Measurements from ENCODE around the gene CDH13. TPM values are rescaled to one million over a fixed set of nuclear protein-coding genes. Genes with fewer than 3 reads are reported as not detected.

CDH13 gene
- total and polyA plus RNA-seq, 2 experiments from 2014 or later = 1.6 to 4.4 TPM

DNA sequence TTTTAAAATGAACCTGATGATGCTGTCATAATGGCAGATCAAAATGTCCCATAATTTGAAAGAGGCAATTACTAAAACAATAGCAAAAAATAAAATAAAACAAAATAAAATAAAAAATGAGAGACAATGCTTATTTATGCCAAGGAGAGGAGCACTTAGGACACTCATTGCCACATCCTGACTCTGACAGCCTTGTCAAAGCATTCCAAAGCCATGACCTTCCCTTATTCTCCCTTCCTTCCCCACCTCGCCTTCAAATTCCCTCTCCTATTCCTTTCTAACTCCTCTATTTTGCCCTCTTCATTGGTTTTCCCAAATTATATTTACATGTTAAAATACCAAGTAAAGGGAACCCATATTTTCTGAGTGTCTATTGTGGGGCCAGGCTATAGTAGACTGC, 220.0 kb downstream of the CDH13 start (continued):
- TF ChIP-seq ZNF462 (CRISPR knock-in tag; IDR thresholded peaks at IDR 0.05) = no peak
- no peak for TF ChIP-seq JUNB (IDR thresholded peaks at IDR 0.05; ENCODE audit: unreplicated experiment)
- no peak for TF ChIP-seq NANOG (IDR thresholded peaks at IDR 0.05; ENCODE audit: borderline replicate concordance)
- TF ChIP-seq ZNF114 (CRISPR knock-in tag; IDR thresholded peaks at IDR 0.05) = no peak
- TF ChIP-seq, protein P1, sequence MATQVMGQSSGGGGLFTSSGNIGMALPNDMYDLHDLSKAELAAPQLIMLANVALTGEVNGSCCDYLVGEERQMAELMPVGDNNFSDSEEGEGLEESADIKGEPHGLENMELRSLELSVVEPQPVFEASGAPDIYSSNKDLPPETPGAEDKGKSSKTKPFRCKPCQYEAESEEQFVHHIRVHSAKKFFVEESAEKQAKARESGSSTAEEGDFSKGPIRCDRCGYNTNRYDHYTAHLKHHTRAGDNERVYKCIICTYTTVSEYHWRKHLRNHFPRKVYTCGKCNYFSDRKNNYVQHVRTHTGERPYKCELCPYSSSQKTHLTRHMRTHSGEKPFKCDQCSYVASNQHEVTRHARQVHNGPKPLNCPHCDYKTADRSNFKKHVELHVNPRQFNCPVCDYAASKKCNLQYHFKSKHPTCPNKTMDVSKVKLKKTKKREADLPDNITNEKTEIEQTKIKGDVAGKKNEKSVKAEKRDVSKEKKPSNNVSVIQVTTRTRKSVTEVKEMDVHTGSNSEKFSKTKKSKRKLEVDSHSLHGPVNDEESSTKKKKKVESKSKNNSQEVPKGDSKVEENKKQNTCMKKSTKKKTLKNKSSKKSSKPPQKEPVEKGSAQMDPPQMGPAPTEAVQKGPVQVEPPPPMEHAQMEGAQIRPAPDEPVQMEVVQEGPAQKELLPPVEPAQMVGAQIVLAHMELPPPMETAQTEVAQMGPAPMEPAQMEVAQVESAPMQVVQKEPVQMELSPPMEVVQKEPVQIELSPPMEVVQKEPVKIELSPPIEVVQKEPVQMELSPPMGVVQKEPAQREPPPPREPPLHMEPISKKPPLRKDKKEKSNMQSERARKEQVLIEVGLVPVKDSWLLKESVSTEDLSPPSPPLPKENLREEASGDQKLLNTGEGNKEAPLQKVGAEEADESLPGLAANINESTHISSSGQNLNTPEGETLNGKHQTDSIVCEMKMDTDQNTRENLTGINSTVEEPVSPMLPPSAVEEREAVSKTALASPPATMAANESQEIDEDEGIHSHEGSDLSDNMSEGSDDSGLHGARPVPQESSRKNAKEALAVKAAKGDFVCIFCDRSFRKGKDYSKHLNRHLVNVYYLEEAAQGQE (IDR thresholded peaks at IDR 0.05; ENCODE audit: unreplicated experiment) = no peak
- no peak for TF ChIP-seq ZNF331 (CRISPR knock-in tag; IDR thresholded peaks at IDR 0.05; ENCODE audit: low read depth)

DNA sequence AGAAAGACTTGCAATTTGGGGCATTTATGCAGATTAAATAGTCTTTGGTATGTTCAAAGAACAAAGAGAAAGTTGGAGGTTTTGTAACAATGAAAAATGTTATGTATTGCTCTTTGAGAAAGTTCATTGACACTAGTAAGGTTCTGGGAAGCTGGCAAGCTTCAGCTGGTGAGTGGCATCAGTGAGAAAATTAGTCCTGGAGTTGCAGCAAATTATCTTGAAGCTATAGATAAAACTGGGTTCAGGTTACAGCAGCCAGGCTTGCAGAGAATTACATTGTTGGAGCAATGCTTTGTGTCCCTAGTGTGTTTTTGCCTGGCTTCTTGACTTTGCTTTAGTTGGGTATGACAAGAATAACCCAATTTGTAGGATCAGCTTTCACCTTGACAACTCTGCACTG, 221.2 kb downstream of the CDH13 start:
- Mint-ChIP-seq H3K27ac (no peak overlapping the region), H3K4me3 (no peak overlapping the region), H3K36me3 (ENCODE audit: low read depth) (peaks cover 12% of the 10 kb centered on the region), H3K4me1 (peaks cover 6% of the 10 kb centered on the region; the same call in 2 of the 3 replicates), H3K27me3 (ENCODE audit: insufficient read depth, low read depth, poor library complexity) (no peaks in the 10 kb centered on the region), H3K9me3 (peaks cover 16% of the 10 kb centered on the region)
- Histone ChIP-seq H3K27me3 (ENCODE audit: insufficient read depth) (no peaks in the 10 kb centered on the region), H3K4me2 (no peak overlapping the region), H3K9me2 (ENCODE audit: insufficient read depth) (no peaks in the 10 kb centered on the region), H3K36me3 (ENCODE audit: insufficient read depth) (peaks cover under 1% of the 10 kb centered on the region; the same call in 1 of the 2 replicates), H3F3A (replicated peaks; ENCODE audit: low read depth) (no peaks in the 10 kb centered on the region), H3K79me2 (replicated peaks; ENCODE audit: insufficient read depth) (no peaks in the 10 kb centered on the region), H2AFZ (no peak overlapping the region), H3K27ac (ENCODE audit: low read depth) (no peak overlapping the region), H4K20me1 (replicated peaks; ENCODE audit: insufficient read depth) (no peaks in the 10 kb centered on the region), H3K4me1 (ENCODE audit: insufficient read depth) (no peaks in the 10 kb centered on the region), H3K4me3 (no peak overlapping the region)
- DNase-seq (ENCODE audit: low spot score) (no peak), ATAC-seq (no peak)
- TF ChIP-seq, protein P1 (IDR thresholded peaks at IDR 0.05; ENCODE audit: unreplicated experiment) = no peak
- no peak for TF ChIP-seq JUNB (IDR thresholded peaks at IDR 0.05; ENCODE audit: unreplicated experiment)
- no peak for TF ChIP-seq EZH2 (IDR thresholded peaks at IDR 0.05; ENCODE audit: low read depth, unreplicated experiment)

Measured in GM23338 (cell line).